K562 (cell line): Measurements from ENCODE around the gene TESK2. TPM values are rescaled to one million over a fixed set of nuclear protein-coding genes. Genes with fewer than 3 reads are reported as not detected.

ENCODE experiments used
- BRD9 ChIP-seq: fragments of 450-650 bp; IDR thresholded peaks from 2 replicates; pipeline ENCODE4 v1.6.1; 2018; ENCODE audit warnings: low read depth; ENCODE audit not compliant: partially characterized antibody
- C11orf30 ChIP-seq: fragments of 450-650 bp; IDR thresholded peaks from 2 replicates; pipeline ENCODE4 v1.6.1; 2016; ENCODE audit warnings: low read depth, mild to moderate bottlenecking
- CHD2 ChIP-seq: IDR thresholded peaks from 2 replicates; pipeline ENCODE4 v1.6.1; 2011; ENCODE audit warnings: low read depth, low read length
- FOS ChIP-seq: IDR thresholded peaks from 3 replicates; pipeline ENCODE4 v1.6.1; 2011; ENCODE audit not compliant: insufficient read length; ENCODE audit errors: extremely low read depth
- HIVEP1 ChIP-seq: fragments of 250-450 bp; sonication (Bioruptor Pico); IDR thresholded peaks from 2 replicates; pipeline ENCODE4 v1.4.0; 2020; ENCODE audit warnings: mild to moderate bottlenecking
- MAZ ChIP-seq, 2 experiments: fragments of 450-650 bp in 1 of 2; sonication (generic) in 1 of 2; formaldehyde crosslinking; IDR thresholded peaks in 1 of 2; conservative IDR thresholded peaks in 1 of 2; 2 replicates each; pipeline versions ENCODE4 v1.4.0 to v1.5.0; 2020; ENCODE audit warnings: mild to moderate bottlenecking in 1 of 2, missing genetic modification reagents in 1 of 2
- TCF7 ChIP-seq: sonication (generic); IDR thresholded peaks from 2 replicates; pipeline ENCODE4 v1.6.1; 2016; ENCODE audit warnings: antibody characterized with exemption, borderline replicate concordance
- TOE1 ChIP-seq, 2 experiments: fragments of 450-650 bp in 1 of 2; sonication (generic) in 1 of 2; formaldehyde crosslinking in 1 of 2; IDR thresholded peaks; 2 replicates each; pipeline versions ENCODE4 v1.7.1 to v1.8.0; 2016 to 2022; ENCODE audit warnings: borderline replicate concordance in 2 of 2, mild to moderate bottlenecking in 2 of 2, antibody characterized with exemption in 1 of 2, inconsistent platforms in 1 of 2, low read depth in 1 of 2, missing genetic modification reagents in 1 of 2, moderate library complexity in 1 of 2
- XRCC5 ChIP-seq: fragments of 200-400 bp; formaldehyde crosslinking; IDR thresholded peaks from 2 replicates; pipeline ENCODE4 v1.6.1; 2017; ENCODE audit warnings: low read depth, mild to moderate bottlenecking, low read length
- ZNF41 ChIP-seq: fragments of 250-450 bp; sonication (Bioruptor Pico); conservative IDR thresholded peaks from 2 replicates; pipeline ENCODE4 v1.4.0; 2020; ENCODE audit warnings: mild to moderate bottlenecking
- ZNF766 ChIP-seq: fragments of 200-800 bp; sonication (Bioruptor generic); conservative IDR thresholded peaks from 2 replicates; pipeline ENCODE4 v1.6.1; 2016; ENCODE audit warnings: missing genetic modification characterization, missing compliant biosample characterization
- ZNF830 ChIP-seq: fragments of 250-450 bp; sonication (Bioruptor Pico); IDR thresholded peaks from 2 replicates; pipeline ENCODE4 v1.5.0; 2021; ENCODE audit warnings: mild to moderate bottlenecking
- polyA plus RNA-seq, 8 experiments: library from polyadenylated mRNA; depleted of rRNA in 4 of 8; stranded (reverse) in 5 of 8; unstranded in 3 of 8; fragments of >200 nt; fragmentation: Nextera tagmentation in 2 of 8; fragmentation: Illumina TruSeq in 1 of 8; extraction: Ambion mirVana in 2 of 8; extraction: Trizol in 1 of 8; gene quantifications; 2 replicates each; pipeline versions ENCODE4 v1.2.1 to v1.2.3, GENCODE V29; 2011 to 2014; ENCODE audit warnings: inconsistent platforms in 1 of 8, missing spikeins in 1 of 8
- total RNA-seq, 7 experiments: library from RNA; depleted of rRNA in 6 of 7; stranded (reverse); fragments of >200 nt in 6 of 7; fragmentation: Illumina TruSeq in 2 of 7; extraction: Trizol in 2 of 7; gene quantifications; 2 replicates each; pipeline versions ENCODE4 v1.2.1 to v1.2.3, GENCODE V29; 2011 to 2021; ENCODE audit warnings: low replicate concordance in 1 of 7
- TF ChIP-seq, protein P1 (sequence below): sonication (generic); formaldehyde crosslinking; IDR thresholded peaks from 2 replicates; pipeline ENCODE4 v1.8.1; 2023; ENCODE audit warnings: mild to moderate bottlenecking, missing genetic modification reagents
- TF ChIP-seq, protein P2 (sequence below): fragments of 450-650 bp; conservative IDR thresholded peaks from 2 replicates; pipeline ENCODE4 v1.6.1; 2016; ENCODE audit warnings: missing genetic modification characterization, low read depth, mild to moderate bottlenecking, control low read depth, missing compliant biosample characterization
- TF ChIP-seq, protein P3 (sequence below): fragments of 250-450 bp; sonication (Bioruptor Pico); IDR thresholded peaks from 2 replicates; pipeline ENCODE4 v1.5.0; 2021; ENCODE audit warnings: mild to moderate bottlenecking, moderate library complexity
- TF ChIP-seq, protein P4 (sequence below): IDR thresholded peaks from 2 replicates; pipeline ENCODE4 v1.6.1; 2012; ENCODE audit warnings: low read depth, low read length, improper control_type of control experiment, borderline replicate concordance
- TF ChIP-seq, protein P5 (sequence below): sonication (generic); formaldehyde crosslinking; IDR thresholded peaks from 2 replicates; pipeline ENCODE4 v1.8.0; 2022; ENCODE audit warnings: mild to moderate bottlenecking, missing genetic modification reagents

Gene TESK2
- total and polyA plus RNA-seq, 9 of the 15 experiments (the other 6 are each of a cell fraction or from before 2014, with no cell fraction given) = 1.6 to 5.3 (median 3.7) TPM

DNA sequence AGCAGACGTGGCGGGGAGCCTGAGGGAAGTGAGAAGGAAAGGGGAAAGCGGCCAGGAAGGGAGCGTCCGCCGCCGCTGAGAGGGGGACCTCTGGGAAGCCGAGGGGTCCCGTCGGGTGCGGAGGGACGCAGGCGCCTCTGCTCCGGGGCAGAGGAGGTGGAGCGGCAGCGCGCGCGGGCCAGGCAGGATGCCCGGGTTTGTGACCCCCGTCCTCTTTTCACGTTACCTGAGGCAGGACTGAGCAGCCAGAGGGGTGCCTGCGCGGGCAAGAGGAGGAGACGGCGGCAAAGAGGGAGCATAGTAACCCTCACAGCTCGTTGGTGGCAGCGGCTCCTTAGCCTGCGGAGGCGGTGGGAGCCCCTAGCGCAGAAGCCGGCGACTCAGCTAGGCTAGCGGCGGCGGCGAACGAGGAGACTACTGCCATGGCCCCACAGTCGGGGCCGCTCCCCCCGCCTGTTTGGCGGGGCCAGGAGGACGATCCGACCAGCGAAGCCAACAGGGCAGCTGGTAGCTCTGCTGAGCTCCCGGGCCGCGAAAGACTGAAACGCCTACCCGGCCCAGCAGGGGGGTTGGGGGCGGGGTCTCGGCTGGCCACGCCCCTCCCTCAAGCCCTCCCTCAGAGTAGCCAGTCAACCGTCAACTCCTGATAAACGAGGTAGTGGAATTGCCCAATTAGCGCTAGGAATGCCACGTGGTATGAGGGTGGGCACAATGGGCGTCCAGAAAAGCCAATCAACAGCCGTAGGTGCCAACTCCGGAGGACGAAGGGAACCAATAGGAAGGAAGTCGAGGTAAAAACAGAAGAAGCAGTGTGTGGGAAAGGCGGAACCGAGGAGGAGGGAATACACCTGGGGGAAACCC lies at the start of gene TESK2 (continued):
- peak; percentile 24 for TF ChIP-seq FOS
- no peak for TF ChIP-seq BRD9
- TF ChIP-seq, protein P1, sequence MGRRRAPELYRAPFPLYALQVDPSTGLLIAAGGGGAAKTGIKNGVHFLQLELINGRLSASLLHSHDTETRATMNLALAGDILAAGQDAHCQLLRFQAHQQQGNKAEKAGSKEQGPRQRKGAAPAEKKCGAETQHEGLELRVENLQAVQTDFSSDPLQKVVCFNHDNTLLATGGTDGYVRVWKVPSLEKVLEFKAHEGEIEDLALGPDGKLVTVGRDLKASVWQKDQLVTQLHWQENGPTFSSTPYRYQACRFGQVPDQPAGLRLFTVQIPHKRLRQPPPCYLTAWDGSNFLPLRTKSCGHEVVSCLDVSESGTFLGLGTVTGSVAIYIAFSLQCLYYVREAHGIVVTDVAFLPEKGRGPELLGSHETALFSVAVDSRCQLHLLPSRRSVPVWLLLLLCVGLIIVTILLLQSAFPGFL (CRISPR knock-in tag) = no peak
- peak; percentile 60 to 70; a peak in 3 of 4 replicates for TF ChIP-seq MAZ (CRISPR knock-in tag; conservative IDR thresholded peaks at IDR 0.05 in 1 of 2, IDR thresholded peaks at IDR 0.05 in 1 of 2)
- no peak for TF ChIP-seq C11orf30
- no peak for TF ChIP-seq TCF7
- TF ChIP-seq TOE1 (IDR thresholded peaks at IDR 0.05; ENCODE audit: borderline replicate concordance) = peak; percentile 45; the same call in 1 of the 2 replicates
- no peak for TF ChIP-seq TOE1 (CRISPR knock-in tag; IDR thresholded peaks at IDR 0.05; ENCODE audit: borderline replicate concordance, low read depth)
- no peak for TF ChIP-seq ZNF41 (CRISPR knock-in tag)
- no peak for TF ChIP-seq ZNF830 (CRISPR knock-in tag)
- no peak for TF ChIP-seq ZNF766 (CRISPR knock-in tag)
- TF ChIP-seq, protein P2, sequence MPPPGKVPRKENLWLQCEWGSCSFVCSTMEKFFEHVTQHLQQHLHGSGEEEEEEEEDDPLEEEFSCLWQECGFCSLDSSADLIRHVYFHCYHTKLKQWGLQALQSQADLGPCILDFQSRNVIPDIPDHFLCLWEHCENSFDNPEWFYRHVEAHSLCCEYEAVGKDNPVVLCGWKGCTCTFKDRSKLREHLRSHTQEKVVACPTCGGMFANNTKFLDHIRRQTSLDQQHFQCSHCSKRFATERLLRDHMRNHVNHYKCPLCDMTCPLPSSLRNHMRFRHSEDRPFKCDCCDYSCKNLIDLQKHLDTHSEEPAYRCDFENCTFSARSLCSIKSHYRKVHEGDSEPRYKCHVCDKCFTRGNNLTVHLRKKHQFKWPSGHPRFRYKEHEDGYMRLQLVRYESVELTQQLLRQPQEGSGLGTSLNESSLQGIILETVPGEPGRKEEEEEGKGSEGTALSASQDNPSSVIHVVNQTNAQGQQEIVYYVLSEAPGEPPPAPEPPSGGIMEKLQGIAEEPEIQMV = no peak
- TF ChIP-seq CHD2 = peak; percentile 42
- TF ChIP-seq, protein P3, sequence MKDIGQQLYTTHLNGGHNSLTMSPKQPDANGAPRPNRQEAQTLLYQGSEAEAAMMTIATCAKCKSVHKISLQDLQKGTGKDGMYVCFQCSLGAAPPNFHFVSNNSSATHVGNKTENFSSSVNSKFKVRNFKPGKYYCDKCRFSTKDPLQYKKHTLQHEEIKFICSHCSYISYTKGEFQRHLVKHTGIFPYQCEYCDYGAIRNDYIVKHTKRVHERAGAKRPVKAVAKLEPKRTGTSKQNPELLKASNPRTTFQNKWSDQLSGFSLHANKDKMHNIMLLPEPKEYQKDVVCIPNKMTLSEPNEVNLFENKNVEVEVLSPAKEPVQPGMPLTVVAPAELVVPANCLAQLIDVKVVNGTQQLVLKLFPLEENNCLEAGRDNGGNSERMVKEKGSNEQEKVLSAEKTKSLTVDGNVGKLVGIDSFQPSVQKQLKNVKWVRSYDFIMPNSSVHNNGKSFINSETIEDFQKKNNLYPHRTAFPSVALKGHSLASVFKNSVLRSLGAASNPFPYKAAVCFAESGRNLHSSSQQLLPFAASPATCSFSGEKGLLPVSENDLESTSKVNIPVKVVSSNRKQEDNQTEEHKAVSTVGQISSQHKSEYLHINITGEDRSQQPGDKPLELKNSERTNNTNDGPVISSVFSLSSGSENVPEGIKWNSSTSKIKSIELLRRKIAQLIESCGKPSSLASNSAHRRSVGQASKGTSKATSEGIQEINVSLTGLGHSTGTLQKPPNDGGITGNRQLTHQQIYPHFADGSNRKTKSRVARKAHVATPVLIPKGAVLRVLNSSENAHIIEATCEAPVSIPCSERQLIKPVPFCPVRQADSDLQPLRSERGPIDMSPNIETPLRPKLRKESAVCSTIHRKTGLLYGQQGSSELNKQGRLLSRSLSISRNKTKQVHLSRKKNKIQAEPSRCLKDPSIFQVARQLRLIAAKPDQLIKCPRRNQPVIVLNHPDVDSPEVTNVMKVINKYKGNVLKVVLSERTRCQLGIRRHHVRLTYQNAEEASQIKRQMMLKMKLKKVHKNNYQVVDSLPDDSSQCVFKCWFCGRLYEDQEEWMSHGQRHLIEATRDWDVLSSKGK (CRISPR knock-in tag) = no peak
- 0 out of 2 replicates have a peak, but pooled peaks have one; percentile 8 for TF ChIP-seq HIVEP1 (CRISPR knock-in tag)
- TF ChIP-seq, protein P4, sequence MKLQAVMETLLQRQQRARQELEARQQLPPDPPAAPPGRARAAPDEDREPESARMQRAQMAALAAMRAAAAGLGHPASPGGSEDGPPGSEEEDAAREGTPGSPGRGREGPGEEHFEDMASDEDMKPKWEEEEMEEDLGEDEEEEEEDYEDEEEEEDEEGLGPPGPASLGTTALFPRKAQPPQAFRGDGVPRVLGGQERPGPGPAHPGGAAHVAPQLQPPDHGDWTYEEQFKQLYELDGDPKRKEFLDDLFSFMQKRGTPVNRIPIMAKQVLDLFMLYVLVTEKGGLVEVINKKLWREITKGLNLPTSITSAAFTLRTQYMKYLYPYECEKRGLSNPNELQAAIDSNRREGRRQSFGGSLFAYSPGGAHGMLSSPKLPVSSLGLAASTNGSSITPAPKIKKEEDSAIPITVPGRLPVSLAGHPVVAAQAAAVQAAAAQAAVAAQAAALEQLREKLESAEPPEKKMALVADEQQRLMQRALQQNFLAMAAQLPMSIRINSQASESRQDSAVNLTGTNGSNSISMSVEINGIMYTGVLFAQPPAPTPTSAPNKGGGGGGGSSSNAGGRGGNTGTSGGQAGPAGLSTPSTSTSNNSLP = no peak
- TF ChIP-seq XRCC5 = 0 out of 2 replicates have a peak, but pooled peaks have one; percentile 20
- TF ChIP-seq, protein P5, sequence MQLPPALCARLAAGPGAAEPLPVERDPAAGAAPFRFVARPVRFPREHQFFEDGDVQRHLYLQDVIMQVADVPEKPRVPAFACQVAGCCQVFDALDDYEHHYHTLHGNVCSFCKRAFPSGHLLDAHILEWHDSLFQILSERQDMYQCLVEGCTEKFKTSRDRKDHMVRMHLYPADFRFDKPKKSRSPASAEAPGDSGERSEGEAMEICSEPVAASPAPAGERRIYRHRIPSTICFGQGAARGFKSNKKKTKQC (CRISPR knock-in tag) = no peak
